Measurements from ENCODE around the gene AJM1. TPM values are rescaled to one million over a fixed set of nuclear protein-coding genes. Genes with fewer than 3 reads are reported as not detected.
"Not testable (repeated sequence)": the region's sequence is repeated elsewhere in the genome, so short reads cannot be mapped to it uniquely, and the experiment has no call there.

AJM1 gene
- 4.4 and 4.5 TPM in 2 replicates for total RNA-seq
- long read RNA-seq = 0 reads

DNA sequence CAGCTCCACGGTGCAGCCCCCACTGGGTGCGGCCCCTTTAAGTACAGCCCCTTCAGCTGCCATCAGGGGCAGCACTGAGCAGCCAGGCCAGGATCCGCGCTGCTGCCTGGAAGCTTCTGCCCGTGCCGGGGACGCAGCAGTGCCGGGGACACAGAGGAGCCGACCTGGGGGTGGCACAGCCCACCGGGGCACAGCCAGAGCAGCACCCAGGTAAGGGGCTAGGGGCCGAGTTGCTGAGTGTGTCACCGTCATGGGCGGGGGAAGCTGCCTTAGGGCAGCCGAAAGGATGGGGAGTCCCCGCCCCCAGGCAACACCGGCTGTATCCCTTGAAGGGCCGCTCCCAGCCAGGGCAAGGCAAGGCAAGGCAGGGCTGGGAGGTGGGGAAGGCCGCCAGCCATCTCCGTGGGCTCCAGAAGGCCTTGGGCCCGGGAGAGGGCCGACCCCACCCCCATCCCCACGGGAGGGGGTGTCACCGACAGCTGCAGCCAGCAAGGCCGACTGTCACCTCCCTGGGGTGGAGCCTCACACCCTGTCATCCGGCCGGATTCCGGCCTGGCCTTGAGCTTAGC, at the start of gene AJM1:
AJM1 (plus strand) TSS at position 99 of the 569 bp plus-strand sequence. CDS start 1,937 bp downstream, outside the sequence.
- Mint-ChIP-seq H3K4me3 (ENCODE audit: unreplicated experiment) (peak within 1 kb of the TSS; percentile 76), H3K27ac (ENCODE audit: unreplicated experiment) (peak within 1 kb of the TSS; percentile 81), H3K4me1 (ENCODE audit: unreplicated experiment) (peaks cover 44% of the 10 kb centered on the region)
- not testable (repeated sequence) for H3K36me3 Mint-ChIP-seq (ENCODE audit: unreplicated experiment); H3K27me3 Mint-ChIP-seq (ENCODE audit: unreplicated experiment); H3K9me3 Mint-ChIP-seq (ENCODE audit: unreplicated experiment)
- TF ChIP-seq, protein P1, sequence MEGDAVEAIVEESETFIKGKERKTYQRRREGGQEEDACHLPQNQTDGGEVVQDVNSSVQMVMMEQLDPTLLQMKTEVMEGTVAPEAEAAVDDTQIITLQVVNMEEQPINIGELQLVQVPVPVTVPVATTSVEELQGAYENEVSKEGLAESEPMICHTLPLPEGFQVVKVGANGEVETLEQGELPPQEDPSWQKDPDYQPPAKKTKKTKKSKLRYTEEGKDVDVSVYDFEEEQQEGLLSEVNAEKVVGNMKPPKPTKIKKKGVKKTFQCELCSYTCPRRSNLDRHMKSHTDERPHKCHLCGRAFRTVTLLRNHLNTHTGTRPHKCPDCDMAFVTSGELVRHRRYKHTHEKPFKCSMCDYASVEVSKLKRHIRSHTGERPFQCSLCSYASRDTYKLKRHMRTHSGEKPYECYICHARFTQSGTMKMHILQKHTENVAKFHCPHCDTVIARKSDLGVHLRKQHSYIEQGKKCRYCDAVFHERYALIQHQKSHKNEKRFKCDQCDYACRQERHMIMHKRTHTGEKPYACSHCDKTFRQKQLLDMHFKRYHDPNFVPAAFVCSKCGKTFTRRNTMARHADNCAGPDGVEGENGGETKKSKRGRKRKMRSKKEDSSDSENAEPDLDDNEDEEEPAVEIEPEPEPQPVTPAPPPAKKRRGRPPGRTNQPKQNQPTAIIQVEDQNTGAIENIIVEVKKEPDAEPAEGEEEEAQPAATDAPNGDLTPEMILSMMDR (IDR thresholded peaks at IDR 0.05) = peak; percentile 89
- peak; percentile 93 for DNase-seq (ENCODE audit: extremely low spot score, unreplicated experiment)

DNA sequence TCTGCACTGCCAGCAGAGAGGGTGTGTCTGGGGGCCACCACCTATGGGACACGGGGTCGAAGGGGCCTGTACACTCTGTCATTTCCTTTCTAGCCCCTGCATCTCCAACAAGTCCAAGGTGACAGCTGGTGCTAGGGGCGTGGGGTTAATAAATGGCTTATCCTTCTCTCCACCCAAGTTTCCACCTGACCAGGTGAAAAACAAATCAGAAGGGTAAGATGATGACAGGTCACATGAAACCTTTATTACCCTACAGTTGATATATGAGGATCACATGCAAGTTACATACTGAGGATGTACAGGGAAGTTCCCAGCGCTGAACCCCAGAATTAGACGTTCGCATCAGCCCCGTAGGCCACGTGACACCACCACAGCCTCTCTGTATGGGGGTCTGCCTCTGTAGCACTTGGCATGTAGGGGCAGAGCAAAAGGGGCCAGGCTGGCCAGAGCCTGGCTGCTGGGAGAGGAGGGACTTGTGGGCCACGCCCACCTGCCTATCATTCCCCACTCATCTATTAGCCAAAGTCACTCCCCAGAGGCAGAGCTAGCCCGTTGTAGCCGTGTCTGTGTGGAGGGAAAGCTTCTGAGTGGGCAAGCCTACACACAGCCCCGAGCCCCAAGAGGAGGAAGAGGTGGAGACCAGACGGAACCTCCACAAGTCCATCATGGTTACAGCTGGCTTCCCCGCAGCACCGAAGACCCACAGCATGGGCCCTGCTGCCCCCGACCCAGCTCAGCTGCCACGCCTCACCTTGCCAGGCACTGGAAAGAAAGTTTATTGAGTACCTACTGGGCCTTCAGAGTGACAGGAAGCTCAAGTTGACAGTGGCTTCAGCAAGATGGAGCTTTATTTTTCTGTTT, 49.0 kb upstream of the AJM1 start:
- no peak for DNase-seq (ENCODE audit: extremely low spot score, unreplicated experiment)
- peaks cover 6% of the 10 kb centered on the region for H3K27me3 Mint-ChIP-seq (ENCODE audit: unreplicated experiment)
- H3K27ac Mint-ChIP-seq (ENCODE audit: unreplicated experiment) = no peak overlapping the region
- TF ChIP-seq, protein P1 (IDR thresholded peaks at IDR 0.05) = no peak
- no peaks in the 10 kb centered on the region for H3K9me3 Mint-ChIP-seq (ENCODE audit: unreplicated experiment)
- H3K4me1 Mint-ChIP-seq (ENCODE audit: unreplicated experiment) = peaks cover 25% of the 10 kb centered on the region
- H3K4me3 Mint-ChIP-seq (ENCODE audit: unreplicated experiment) = peak overlapping the region; percentile 18
- H3K36me3 Mint-ChIP-seq (ENCODE audit: unreplicated experiment) = no peaks in the 10 kb centered on the region

DNA sequence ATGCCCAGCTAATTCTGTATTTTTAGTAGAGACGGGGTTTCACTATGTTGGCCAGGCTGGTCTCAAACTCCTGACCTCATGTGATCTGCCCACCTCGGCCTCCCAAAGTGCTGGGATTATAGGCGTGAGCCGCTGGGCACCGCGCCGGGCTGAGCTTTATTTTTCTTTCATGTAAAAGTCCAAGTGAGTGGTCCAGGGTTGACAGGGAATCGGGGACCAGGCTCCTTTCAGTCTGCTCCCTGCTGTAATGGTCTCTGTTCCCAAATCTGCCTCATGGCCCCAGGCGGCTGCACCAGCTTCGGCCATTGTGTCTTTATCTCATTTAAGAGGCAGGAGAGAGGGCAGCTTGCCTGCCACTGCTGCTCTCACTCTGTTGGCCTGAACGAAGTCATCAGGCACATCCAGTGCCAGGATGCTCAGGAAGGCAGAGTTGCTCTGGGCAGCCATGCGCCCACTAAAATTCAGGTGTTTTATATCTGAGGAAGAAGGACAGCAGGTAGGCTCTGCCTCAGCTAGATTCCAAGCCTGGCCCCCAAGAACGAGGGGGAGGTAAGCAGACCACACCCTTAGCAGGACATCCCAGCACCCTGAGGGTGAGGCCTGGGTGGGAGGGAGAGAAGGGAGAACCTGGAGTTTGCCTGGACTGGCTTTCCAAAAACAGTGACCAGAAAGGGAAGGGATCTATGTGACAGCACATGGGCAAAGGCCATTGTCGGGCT, 47.8 kb upstream of the AJM1 start:
- H3K36me3 Mint-ChIP-seq (ENCODE audit: unreplicated experiment) = no peaks in the 10 kb centered on the region
- no peaks in the 10 kb centered on the region for H3K9me3 Mint-ChIP-seq (ENCODE audit: unreplicated experiment)
- no peak overlapping the region for H3K4me3 Mint-ChIP-seq (ENCODE audit: unreplicated experiment)

DNA sequence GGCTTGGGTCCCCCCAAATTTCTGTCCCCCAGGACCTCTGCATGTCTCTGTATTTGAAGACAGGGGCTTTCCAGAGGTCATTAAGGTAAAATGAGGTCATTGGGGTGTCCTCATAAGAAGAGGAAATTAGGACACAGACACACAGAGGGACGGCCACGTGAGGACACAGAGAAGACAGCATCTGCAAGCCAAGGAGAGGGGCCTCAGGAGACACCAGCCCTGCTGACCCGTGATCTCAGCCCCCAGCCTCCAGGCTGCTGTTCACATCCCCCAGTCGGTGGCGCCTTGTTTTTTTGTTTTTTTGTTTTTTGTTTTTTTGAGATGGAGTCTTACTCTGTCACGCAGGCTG, 47.3 kb upstream of the AJM1 start:
- H3K4me3 Mint-ChIP-seq (ENCODE audit: unreplicated experiment) = no peak overlapping the region
- peaks cover 6% of the 10 kb centered on the region for H3K27me3 Mint-ChIP-seq (ENCODE audit: unreplicated experiment)
- H3K36me3 Mint-ChIP-seq (ENCODE audit: unreplicated experiment) = no peaks in the 10 kb centered on the region

More for the DNA sequence above, 47.8 kb upstream of the AJM1 start:
- DNase-seq (ENCODE audit: extremely low spot score, unreplicated experiment) = no peak
- TF ChIP-seq, protein P1 (IDR thresholded peaks at IDR 0.05) = no peak
- H3K27ac Mint-ChIP-seq (ENCODE audit: unreplicated experiment) = no peak overlapping the region
- peaks cover 6% of the 10 kb centered on the region for H3K27me3 Mint-ChIP-seq (ENCODE audit: unreplicated experiment)
- peaks cover 24% of the 10 kb centered on the region for H3K4me1 Mint-ChIP-seq (ENCODE audit: unreplicated experiment)

More for the DNA sequence above, 47.3 kb upstream of the AJM1 start:
- peaks cover 22% of the 10 kb centered on the region for H3K4me1 Mint-ChIP-seq (ENCODE audit: unreplicated experiment)
- H3K27ac Mint-ChIP-seq (ENCODE audit: unreplicated experiment) = no peak overlapping the region
- no peak for DNase-seq (ENCODE audit: extremely low spot score, unreplicated experiment)
- no peaks in the 10 kb centered on the region for H3K9me3 Mint-ChIP-seq (ENCODE audit: unreplicated experiment)
- TF ChIP-seq, protein P1 (IDR thresholded peaks at IDR 0.05) = no peak

Data from osteocyte (in vitro differentiated cells).